Measurements from ENCODE around the gene NPTN.

The NPTN gene

DNA sequence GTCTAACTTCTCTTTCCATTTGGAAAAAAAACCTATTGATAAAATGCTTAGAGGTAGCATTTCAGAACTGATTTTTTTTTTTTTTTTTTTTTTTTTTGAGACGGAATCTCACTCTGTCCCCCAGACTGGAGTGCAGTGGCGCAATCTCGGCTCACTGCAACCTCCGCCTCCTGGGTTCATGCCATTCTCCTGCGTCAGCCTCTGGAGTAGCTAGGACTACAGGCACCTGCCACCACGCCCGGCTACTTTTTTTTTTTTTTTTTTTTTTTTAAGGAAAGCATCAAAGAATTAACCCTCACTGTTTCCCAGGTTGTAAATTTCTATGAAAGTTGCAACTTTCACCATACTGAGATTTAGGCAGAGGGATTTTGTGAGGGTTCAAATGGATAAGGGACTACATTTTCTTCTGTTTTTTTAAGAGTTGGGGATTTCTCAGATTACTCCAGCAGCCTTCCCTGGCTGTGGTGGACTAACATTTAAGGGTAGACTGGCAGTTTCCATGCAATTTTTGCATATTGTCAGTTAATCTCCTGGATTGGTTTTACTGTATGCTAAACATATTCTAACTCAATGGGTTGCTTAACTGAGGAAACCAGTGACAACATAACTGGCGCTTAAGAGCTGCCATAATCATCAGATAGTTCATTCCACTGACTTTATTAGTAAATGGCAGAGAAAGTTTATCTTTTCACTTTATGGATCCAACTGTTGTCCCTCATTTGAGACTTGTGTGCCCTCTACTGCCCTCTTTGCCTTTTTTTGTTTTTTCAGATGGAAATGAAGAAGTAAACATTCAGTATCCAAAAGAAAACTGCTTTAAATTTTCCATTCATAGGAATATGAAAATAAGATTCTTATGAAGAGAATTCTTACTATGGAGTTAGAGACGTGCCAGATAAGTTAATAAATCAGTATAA is 93.7 kb downstream of the NPTN start:
- TF ChIP-seq, protein P1, sequence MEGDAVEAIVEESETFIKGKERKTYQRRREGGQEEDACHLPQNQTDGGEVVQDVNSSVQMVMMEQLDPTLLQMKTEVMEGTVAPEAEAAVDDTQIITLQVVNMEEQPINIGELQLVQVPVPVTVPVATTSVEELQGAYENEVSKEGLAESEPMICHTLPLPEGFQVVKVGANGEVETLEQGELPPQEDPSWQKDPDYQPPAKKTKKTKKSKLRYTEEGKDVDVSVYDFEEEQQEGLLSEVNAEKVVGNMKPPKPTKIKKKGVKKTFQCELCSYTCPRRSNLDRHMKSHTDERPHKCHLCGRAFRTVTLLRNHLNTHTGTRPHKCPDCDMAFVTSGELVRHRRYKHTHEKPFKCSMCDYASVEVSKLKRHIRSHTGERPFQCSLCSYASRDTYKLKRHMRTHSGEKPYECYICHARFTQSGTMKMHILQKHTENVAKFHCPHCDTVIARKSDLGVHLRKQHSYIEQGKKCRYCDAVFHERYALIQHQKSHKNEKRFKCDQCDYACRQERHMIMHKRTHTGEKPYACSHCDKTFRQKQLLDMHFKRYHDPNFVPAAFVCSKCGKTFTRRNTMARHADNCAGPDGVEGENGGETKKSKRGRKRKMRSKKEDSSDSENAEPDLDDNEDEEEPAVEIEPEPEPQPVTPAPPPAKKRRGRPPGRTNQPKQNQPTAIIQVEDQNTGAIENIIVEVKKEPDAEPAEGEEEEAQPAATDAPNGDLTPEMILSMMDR (IDR thresholded peaks at IDR 0.05) = no peak
- no peak for DNase-seq (ENCODE audit: low spot score)
- no peak overlapping the region for H3K27ac ChIP-seq
- no peak overlapping the region for H3K4me3 ChIP-seq

DNA sequence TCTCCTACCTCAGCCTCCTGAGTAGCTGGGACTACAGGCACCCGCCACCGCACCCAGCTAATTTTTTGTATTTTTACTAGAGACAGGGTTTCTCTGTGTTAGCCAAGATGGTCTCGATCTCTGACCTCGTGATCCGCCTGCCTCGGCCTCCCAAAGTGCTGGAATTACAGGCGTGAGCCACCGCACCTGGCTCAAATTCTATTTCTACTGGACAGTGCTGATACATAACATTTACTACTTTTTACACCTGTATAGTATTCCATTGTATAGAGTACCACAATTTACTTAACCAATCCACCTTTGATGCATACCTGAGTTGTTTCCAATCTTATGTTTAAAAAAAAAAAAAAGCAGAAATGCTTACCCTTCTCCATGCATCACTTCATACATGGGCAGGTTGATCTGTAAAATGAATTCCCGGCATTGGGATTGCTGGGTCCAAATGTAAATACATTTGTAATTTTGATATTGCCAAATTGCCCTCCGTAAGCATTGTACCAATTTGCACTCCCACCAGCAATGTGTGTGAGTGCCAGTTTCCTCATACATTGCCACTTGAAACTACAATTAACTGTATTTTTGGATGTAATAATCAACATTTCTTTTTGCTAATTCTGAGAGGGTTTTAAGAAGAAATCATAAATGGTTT is 94.5 kb downstream of the NPTN start:
- TF ChIP-seq, protein P1 (IDR thresholded peaks at IDR 0.05) = no peak
- no peak overlapping the region for H3K4me3 ChIP-seq
- no peak for DNase-seq (ENCODE audit: low spot score)
- no peak overlapping the region for H3K27ac ChIP-seq

DNA sequence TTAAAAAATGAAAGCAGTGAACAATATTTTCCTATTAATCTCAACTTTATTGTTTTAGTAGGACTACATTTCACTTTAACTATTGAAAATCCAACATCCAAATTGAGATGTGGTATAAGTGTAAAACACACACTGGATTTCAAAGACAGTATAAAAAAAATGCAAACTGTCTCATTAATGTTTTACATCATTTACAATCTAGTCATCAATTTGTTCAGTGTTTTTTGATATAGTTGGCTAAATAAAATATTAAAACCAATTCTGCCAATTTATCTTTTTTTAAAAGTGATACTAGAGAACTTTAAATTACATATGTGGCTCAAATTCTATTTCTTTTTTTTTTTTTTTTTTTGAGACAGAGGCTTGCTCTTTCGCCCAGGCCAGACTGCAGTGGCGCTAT is 95.1 kb downstream of the NPTN start:
- H3K27ac ChIP-seq = no peak overlapping the region
- TF ChIP-seq, protein P1 (IDR thresholded peaks at IDR 0.05) = no peak
- DNase-seq (ENCODE audit: low spot score) = no peak
- no peak overlapping the region for H3K4me3 ChIP-seq

DNA sequence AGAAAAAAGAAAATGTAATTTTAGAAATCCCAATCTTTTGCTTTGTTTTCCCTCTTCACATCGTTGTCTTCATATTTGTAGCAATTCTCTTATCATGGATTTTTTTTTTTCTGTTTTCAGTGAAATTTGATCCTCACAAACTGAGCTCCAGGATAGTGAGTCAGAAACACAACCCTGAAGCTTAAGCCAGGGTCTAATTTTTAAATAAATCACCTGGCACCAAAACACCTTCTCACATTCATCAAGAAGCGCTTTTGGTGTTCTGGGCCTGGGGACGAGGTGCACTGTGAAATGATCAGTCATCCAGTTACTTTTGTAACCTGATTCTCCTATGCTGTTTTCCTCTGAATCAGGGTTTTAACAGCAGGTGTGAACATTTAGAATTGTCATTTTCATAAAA is 102.5 kb downstream of the NPTN start:
- TF ChIP-seq, protein P1 (IDR thresholded peaks at IDR 0.05) = no peak
- no peak overlapping the region for H3K4me3 ChIP-seq
- no peak for DNase-seq (ENCODE audit: low spot score)
- no peak overlapping the region for H3K27ac ChIP-seq

DNA sequence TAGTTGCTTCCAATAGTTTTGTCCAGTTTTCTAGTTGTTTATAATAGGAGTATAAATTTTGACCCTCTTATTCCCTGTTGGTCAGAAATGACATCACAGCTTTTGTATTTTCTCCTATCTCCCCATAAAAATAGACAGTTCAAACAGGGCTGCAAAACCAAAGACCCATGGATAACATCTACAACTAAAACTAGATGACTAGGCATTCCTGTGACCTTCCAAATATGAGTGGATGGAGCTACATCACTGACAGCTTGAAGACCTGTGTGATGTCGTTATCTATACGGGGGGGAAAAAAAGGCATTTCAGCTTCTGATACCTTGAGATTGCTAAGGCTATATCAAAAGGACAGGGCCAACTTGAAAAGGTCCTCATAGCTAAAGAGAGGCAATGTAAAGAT is 105.6 kb downstream of the NPTN start:
- Histone ChIP-seq H3K4me3 (no peak overlapping the region), H3K27ac (no peak overlapping the region)
- TF ChIP-seq, protein P1 (IDR thresholded peaks at IDR 0.05) = no peak
- DNase-seq (ENCODE audit: low spot score) = no peak

DNA sequence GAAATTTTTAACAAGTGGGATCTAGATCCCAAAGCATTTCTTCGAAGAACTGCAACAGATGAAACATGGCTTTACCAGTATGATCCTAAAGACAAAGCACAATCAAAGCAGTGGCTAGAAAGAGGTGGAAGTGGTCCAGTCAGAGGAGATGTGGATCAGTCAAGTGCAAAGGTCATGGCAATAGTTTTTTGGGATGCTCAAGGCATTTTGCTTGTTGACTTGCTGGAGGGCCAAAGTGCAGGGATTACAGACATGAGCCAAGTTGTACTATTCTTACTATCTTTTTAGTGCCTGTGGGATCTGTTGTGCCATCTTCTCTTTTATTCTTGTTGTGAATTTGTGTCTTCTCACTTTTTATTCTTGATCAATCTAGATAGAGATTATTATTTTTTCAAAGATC is 108.3 kb downstream of the NPTN start:
- no peak for DNase-seq (ENCODE audit: low spot score)
- no peak overlapping the region for H3K27ac ChIP-seq
- H3K4me3 ChIP-seq = no peak overlapping the region
- TF ChIP-seq, protein P1 (IDR thresholded peaks at IDR 0.05) = no peak
